HS-27A (cell line): ENCODE results near the gene SLC38A7.
A peak's percentile ranks its signal among the peaks of the same experiment; 100 is the strongest.

Experiments
- DNase-seq: peaks from one replicate; pipeline ENCODE4 v3.0.0-alpha.2; 2012; ENCODE audit warnings: low read depth, missing footprints

SLC38A7 gene, protein sequence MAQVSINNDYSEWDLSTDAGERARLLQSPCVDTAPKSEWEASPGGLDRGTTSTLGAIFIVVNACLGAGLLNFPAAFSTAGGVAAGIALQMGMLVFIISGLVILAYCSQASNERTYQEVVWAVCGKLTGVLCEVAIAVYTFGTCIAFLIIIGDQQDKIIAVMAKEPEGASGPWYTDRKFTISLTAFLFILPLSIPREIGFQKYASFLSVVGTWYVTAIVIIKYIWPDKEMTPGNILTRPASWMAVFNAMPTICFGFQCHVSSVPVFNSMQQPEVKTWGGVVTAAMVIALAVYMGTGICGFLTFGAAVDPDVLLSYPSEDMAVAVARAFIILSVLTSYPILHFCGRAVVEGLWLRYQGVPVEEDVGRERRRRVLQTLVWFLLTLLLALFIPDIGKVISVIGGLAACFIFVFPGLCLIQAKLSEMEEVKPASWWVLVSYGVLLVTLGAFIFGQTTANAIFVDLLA

DNA sequence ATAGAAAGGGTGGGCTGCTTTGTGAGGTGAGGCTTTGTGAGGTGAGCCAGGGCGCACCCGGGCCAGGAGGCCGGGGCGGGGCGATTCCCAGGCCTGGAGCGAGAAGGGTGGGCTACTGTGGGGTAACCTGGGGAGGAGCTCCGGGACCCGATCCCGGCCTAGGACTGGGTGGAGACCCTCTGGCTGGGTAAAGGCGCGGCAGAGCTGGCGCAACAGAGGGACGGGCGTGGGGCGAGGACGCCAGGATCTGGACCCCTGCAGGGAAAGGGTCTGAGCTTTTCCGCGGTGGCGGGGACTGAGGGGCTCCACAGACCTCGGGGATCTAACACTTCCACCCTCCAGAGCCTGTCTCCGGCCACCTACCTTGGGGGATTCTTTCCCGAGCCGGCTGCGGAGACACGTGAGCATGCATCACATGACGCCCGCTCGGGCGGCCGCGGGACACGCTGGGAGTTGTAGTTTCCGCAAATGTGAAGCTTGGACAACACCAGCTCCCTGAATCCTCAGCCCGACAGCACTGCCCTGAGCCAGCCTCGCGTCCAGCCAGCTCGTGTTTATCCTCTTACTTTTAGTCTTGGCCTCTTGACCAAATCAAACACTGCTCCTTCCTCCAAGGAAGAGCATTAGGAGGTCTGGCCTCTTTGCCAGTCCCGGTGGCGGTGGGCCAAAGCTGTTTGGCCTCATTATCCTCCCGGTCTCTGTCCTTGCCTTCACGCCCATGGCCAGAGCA, at the start of gene SLC38A7:
SLC38A7 (minus strand) TSS at position 417 of the 730 bp plus-strand sequence. CDS start 4,644 bp downstream, outside the sequence.
- DNase-seq = peak; percentile 60

DNA sequence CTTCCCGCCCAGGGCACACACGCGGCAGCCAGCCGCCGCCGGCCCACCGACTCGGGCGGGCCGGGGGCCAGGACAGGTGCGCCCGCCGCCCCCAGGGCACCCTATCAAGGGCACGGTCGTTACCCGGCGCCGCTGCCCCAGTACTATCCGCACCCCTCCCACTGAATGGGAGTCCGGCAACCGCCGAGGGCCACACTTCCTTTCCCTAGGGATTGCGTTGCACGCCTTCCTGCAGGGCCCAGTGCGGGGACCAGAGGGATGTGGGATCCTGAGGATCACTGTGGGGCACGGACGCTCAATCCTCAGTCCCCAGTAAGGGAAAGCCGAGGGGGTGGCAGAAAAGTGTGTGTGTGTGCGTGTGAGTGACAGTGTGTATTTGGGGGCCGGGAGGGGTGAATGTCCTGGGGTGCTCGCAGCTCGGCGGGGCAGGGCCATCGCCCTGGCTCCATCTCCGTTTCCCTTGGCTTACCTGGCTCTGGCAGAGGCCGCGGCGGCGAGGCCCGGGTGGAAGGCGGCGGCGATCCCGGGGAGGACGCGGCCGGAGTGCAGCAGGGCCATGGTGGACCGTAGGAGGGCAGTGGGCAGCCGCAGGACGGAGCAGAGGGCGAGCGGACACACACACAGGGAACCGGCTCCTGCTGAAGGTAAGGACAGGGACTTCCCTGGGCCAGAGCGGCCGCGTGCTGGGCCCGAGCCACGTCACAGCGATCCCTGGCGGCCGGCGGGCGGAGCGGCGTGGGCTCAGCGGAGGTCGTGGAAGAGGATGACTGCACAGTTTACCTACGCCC, 49.3 kb upstream of the SLC38A7 start, which contains the start of gene GOT2:
GOT2 (minus strand) TSS at position 646 of the 788 bp plus-strand sequence; CDS start at position 558, 88 bp downstream.
- peak; percentile 52 for DNase-seq

DNA sequence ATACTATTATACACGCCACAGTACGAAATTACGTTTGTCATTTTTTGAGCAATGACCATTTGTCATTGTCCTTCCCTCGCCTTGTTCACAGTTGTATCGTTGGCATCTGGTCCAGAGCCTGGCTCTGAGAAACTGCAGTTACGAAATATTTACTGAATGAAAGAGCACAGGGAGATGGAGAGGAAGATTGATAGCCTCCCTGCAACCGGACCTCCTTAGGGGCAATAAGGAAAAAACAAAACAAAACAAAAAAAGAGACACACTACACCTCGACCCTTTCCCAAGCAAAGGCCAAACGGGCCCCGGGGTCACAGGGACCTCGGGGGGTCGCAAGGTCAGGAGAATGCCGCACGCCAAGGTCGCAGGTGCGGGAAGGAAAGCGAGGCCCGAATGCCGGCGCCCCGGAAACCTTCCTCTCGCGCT, 48.7 kb upstream of the SLC38A7 start:
- no peak for DNase-seq

DNA sequence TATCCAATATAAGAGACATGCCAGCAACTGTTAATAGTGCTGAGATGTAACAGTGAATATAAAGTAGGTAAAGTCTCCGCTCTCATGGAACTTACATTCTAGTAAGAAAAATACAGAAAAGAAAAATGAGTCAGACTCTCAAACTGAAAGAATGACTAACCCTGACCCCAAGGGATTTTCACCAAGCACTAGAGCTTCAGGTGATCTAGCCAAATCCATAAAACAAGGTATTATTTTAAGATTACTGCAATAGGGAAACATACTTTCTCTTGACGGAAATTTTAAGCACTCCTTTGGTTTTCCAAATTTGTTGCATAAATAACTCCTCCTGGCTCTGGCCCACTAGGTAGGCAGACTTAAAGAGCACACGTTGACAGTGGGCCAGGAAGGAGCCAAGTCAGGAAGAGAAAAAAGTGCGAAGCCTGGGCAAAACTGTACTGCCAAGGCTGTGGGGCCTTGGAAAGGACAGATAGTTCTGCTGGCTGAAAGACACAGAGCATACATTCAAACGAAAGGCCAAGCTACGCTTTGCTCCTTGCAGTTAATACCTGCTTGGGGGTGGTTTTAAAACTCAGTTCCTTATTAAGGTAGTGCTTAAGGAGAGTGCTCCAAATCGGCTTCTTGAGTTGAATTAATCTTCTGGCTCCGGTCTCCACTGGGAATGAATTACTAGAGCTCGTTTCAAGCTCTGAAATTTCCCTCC, 48.1 kb upstream of the SLC38A7 start:
- no peak for DNase-seq

DNA sequence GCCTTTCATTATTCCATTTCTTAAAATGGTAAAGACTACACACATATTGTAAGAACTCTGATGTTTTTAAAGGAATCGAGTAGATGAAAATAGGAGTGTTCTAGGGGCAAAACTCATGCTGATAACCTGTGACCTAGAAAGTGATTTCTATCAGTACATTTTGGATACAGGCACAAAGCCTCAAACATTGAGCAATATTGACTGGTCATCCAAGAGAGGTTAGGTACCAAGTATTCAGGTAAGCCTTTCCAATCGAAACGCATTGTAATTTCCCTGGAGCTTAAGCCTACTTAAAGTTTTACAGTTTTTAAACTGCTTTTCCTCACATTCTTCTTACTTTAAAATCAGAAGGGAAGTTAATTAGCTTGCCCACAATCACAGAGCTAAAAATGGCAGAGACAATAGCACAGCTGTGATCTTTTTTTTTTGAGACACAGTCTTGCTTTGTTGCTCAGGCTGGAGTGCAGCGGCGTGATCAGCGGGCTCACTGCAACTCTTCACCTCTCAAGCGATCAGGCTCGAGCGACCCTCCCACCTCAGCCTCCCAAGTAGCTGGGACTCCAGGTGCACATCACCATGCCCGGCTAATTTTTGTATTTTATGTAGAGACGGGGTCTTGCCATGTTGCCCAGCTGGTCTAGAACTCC, 46.3 kb upstream of the SLC38A7 start:
- no peak for DNase-seq

DNA sequence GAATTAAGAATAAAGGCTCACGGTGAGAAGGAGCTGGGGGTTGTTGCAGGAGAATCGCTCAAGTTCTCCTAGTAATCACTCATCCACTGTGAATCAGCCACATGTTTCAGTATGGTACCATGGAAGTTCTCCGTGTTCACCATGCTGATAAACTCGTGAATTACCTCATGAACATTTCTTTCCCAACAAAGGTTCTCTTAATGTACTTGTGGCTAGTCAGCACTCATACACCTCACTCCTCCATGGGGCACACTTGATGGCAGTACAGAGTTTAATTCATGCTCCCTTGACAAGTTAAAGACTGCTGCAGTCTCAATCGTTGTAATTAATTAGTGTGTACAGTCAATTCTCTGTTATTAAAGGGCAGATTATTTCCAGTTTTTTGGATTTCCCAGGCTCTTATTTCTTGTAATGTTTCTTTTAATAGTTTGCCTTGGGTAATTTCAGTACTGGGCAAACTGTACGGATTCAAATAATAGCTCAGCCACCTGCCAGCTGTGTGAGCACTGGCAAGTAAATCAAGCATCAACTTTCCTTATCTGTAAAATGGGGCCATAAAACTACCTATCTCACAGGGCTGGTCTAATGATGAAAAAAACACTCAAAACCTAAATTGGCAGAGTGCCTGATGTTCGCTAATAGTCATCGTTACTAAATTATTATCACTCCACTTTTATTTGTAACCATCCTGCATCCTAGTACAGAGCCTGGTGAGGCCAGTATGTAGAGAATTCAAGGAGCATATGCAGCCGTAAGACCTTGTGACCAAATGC, 43.4 kb upstream of the SLC38A7 start:
- DNase-seq = no peak

DNA sequence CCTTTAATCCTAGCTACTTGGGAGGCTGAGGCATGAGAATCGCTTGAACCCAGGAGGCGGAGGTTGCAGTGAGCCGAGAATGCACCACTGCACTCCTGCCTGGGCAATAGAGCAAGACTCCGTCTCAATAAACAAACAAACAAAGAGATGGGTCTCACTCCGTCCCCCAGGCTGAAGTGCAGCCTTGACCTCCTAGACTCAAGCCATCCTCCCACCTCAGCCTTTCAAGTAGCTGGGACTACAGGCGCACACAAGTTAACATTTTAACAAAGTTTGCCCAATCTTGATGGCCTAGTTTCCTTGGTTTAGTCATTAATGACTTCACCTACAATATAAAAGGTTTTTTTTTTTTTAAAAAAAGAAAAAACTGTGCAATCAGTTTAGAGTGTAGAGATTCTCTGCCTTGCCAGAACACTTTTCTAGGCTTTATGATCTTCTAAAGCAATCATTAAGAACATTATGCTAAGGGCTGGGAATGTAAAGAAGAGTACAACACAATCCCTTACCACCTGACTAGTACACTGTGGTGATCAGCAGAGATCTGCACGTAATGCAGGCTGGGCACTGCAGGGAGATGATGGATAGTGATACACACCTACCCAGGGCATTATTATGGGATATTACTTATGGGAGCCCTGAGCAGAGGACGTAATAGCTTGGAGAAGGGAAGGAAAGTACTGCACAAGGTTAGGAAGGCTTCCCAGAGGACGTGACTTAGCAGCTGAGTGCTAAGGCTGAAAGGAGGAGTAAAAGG, 42.6 kb upstream of the SLC38A7 start:
- DNase-seq = no peak

DNA sequence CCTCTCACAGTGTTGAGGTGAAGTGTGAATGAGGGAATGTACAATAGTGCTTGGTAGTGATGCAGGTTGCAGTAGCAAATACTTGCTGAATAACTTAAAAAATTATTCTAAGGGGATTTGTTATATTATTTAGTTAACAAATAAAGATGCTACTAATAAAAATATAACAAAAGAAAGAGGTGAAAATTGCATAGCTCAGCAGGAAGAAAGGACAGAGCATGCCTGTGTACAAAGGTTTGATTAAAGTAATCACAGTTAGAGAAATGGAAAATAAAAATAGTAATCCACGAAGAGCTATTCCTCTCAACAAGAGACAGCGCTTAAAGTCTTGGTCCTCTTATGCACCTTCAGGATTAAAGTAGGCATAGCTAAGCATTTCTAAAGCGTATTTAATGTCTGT, 38.5 kb upstream of the SLC38A7 start:
- DNase-seq = no peak

DNA sequence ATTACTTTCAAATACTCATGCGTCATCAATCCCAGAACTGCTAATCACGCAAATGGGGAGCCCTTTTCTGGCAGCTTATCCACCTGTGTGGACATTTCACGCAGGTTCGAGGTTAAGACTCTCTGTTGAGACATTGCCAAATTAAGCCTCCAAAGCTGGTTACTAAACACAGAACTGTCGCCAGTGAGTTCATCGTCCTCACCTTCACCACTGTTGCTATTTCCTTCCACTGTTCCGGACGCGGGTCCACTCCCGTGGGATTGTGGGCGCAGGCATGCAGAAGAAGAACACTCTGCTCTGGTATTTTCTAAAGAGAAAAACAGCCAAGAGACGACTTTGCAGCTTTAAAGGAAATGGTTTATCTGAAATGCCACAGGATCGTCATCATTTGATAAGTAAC, 33.4 kb upstream of the SLC38A7 start:
- DNase-seq = no peak

DNA sequence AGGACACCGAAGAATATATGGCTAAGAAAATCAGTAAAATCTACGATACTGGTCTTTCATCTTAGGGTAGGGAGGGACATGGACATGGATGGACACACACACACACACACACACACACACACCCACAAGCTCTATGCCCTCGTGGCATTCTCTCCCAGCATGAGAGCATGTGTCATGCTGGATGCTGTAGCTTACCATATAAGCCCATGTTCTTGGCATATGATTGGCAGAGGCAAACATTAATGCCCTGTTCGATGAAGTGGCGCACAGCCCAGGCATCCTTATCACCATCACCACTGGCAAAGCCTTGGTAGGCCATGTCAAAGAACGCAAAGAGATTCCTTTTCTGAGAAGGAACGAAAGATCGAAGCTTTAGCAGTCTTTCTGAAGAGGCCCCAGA, 31.9 kb upstream of the SLC38A7 start:
- no peak for DNase-seq

DNA sequence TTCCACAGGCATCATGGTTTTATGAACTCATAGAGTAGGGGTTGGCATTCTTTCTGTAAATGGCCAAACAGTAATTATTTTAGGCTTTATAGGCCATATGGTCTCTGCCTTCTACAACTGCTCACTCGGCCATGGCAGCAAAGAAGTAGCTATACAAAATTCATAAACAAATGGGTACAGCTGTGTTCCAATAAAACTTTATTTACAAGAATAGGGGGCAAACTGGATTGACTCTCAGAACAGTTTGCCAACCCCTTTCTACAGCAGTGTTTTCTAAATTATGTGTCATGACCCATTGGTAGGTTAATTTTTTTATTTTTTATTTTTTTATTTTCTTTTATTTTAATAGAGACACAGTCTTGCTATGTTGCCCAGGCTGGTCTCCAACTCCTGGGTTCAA, 29.2 kb upstream of the SLC38A7 start:
- DNase-seq = no peak

DNA sequence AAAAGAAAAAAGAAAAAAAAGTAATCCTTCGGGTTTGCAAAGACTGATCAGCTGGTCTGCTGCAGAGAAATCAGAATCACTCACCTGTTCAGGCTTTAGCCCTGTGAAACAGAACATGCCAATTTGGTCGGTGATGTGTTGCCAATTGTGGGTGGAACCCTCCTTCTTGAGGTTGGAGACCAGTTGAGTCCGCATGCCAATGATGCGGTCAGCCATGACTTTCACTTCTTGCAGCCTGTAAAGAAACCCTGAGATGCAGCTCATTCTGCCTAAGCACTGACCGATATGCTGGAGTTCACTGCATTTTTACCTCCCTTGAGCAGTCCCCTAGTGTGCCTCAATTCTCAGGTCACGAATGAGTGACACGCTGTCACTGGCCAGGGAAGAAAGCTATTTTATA, 24.8 kb upstream of the SLC38A7 start:
- DNase-seq = no peak

DNA sequence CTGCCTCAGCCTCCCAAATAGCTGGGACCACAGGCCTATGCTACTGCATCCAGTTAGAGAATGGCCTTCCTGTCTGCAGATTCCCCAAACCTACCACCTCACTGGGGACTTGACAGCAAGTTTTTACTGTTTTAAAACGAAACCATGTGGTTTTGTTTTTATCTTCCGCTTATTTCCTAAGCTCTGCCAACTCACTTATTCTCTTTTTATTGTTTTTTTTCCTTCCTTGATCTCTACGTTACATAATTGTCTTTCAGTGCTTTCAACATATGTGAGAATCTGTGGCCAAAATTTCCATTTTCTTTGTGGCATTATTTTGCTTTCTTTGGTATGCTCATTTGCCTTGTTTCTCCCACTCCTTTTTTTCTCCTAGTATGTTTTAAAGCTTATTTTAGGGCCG, 14.6 kb upstream of the SLC38A7 start:
- DNase-seq = no peak

DNA sequence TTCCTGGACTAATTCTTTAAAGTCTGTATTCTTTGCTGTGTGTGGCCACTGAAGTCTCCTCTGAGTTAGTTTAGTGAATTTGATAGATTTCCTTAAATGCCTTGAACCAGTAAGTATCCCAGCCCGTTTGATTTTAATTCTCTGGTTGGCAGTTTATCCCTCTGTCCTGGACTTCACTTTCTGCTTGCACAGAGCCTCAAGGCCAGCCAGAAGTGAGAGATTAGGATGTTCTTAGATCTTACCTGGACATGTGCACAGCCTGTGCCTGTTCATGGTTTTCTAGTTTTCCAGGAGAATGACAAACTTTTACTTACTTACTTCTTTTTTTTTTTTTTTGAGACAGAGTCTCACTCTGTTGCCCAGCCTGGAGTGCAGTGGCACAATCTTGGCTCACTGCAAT, 10.8 kb upstream of the SLC38A7 start:
- no peak for DNase-seq

DNA sequence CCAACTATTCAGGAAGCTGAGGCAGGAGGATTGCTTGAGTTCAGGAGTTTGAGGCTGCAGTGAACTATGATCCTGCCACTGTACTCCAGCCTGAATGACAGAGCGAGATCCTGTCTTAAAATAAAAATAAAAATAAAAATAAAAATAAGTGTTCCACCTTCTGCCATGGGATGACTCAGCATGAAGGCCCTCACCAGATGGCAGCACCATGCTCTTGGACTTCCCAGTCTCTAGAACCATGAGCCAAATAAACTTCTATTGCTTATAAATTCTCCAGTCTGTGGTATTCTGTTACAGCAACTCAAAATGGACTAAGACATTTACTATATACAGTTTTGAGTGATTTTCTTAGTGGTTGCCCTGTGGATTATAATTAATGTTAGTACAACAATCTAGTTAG, 7.9 kb upstream of the SLC38A7 start:
- no peak for DNase-seq

DNA sequence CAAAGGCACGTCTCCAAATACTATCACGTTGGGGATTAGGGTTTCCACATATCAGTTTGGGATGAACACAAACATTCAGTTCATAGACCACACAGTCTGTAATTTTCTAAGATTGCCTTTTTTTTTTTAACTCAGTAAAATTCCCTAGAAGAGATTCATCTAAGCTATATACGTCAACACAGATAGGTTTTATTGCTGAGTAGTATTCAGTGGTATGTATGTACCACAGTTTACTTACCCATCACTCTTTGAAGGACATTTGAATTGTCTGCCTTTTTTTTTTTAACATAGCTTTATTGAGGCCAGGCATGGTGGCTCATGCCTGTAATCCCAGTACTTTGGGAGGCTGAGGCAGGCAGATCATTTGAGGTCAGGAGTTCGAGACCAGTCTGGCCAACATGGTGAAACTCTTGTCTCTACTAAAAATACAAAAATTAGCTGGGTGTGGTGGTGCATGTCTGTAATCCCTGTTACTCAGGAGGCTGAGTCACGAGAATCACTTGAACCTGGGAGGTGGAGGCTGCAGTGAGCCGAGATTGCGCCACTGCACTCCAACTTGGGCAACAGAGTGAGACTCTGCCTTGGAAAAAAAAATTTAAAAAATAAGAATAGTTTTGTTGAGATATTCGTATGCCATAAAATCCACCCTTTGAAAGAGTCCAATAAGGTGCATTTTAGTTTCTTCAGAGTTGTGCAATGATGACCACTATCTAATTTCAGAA, 2.6 kb upstream of the SLC38A7 start:
- peak; percentile 20 for DNase-seq

DNA sequence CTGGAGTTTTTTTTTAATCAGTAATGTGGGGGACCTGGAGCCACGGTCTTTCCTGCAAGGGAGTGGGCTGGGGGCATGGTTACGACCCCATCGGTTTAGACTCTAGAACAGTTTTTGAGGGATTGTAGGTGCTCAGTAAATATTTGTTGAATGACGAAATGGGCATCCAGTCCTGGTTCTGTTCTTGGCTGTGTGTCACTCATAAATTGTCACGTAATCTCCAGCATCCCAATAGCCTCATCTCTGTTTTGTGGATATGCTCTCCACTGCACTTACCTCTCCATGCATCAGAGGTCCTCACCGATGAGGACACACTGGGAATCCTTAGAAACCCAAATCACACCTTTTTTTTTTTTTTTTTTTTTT, 497 bp upstream of the SLC38A7 start:
- DNase-seq = no peak

DNA sequence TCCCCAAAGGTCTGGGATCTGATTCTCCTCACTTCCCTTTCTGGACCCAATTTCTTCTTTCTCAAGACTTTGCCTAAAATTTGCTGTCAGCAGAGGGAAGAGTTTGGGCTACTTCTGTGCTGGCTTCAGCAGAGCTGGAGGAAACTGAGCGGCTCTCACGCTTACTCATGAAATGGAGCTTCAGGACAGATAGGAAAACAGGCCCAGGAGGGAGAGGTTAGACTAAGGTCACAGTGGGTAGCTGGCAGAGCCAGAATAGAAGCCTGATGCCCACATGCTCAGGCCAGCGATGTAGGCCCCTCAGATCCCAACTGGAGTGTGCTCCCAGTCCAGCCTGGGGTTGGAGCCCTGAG, 593 bp downstream of the SLC38A7 start:
- no peak for DNase-seq

DNA sequence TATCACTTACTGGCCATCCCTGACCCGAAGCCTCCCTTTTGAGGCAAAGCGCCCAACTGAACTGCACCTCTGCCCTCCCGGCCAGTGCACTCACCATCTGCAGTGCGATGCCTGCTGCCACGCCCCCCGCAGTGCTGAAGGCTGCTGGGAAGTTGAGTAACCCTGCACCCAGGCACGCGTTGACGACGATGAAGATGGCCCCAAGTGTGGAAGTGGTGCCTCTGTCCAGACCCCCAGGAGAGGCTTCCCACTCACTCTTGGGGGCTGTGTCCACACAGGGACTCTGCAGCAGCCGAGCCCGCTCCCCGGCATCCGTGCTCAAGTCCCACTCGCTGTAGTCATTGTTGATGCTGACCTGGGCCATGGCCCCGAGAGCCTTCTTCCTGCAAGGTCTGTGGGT, 4.8 kb downstream of the SLC38A7 start:
- DNase-seq = no peak
